Ovary (tissue), 9 donors: ENCODE measurements around the gene SRGAP3. TPM values are rescaled to one million over a fixed set of nuclear protein-coding genes. Genes with fewer than 3 reads are reported as not detected.

Experiments
- DNase-seq, 5 donors: peaks; one replicate each; pipeline ENCODE4 v3.0.0-alpha.2; 2019 to 2020
- H3K27ac ChIP-seq, 2 donors: fragments of 200-600 bp; one replicate each; pipeline versions ENCODE4 v1.5.1 to v1.8.0; 2019 to 2022
- H3K27me3 ChIP-seq: fragments of 200-600 bp; one replicate; pipeline ENCODE4 v1.8.0; 2022
- H3K36me3 ChIP-seq: fragments of 200-600 bp; sonication (generic); one replicate; pipeline ENCODE4 v1.5.1; 2019
- H3K4me1 ChIP-seq: one replicate; pipeline ENCODE4 v1.8.1; 2013; ENCODE audit warnings: mild to moderate bottlenecking, moderate library complexity; ENCODE audit not compliant: insufficient read depth
- H3K4me3 ChIP-seq: fragments of 200-600 bp; sonication (generic); one replicate; pipeline ENCODE4 v1.5.1; 2017
- H3K9me3 ChIP-seq, 2 donors: fragments of 200-600 bp in 1 of 2; sonication (generic) in 1 of 2; one replicate each; pipeline versions ENCODE4 v1.5.1 to v1.8.1; 2013 to 2019; ENCODE audit warnings: mild to moderate bottlenecking in 1 of 2, moderate library complexity in 1 of 2
- EP300 ChIP-seq: sonication (generic); formaldehyde crosslinking; IDR thresholded peaks from one replicate; pipeline ENCODE4 v1.6.1; 2017; ENCODE audit warnings: antibody characterized with exemption
- POLR2A ChIP-seq: fragments of 450-650 bp; IDR thresholded peaks from one replicate; pipeline ENCODE4 v1.6.1; 2017; ENCODE audit warnings: antibody characterized with exemption, mild to moderate bottlenecking, moderate library complexity
- WGBS, 3 donors: extraction: QIAGEN DNeasy Blood & Tissue Kit in 1 of 3; methylation state at CpG; one replicate each; pipeline versions ENCODE4 v1.1.5 to v1.1.7; 2013 to 2017; 5-methylcytosine and 5-hydroxymethylcytosine counted together
- intact Hi-C, 4 donors: fragments of 100-400 bp; cut with DNase I; formaldehyde crosslinking; loops; one replicate each; pipeline versions ENCODE4 v1.11.0 to v1.15.1; 2022 to 2023
- polyA plus RNA-seq, 2 donors: library from polyadenylated mRNA; stranded (reverse); fragments of 200-250 nt in 1 of 2; fragments of 350-450 nt in 1 of 2; fragmentation: Illumina TruSeq in 1 of 2; extraction: RNeasy Lipid Tissue Mini Kit (QIAGEN cat#74804) in 1 of 2; gene quantifications; one replicate each; pipeline ENCODE4 v1.2.3, GENCODE V29; 2013 to 2014
- total RNA-seq, 7 donors: library from RNA; depleted of rRNA in 2 of 7; stranded (reverse); fragments of >200 nt in 2 of 7; fragmentation: NEBNext Ultra II Directional in 3 of 7; extraction: Animal tissue kit (Norgen Biotek cat#: 25700) in 3 of 7; gene quantifications; one replicate each; pipeline versions ENCODE4 v1.1.0 to v1.2.4, GENCODE V29; 2016 to 2023
- TF ChIP-seq, protein P1 (sequence below), 3 donors: fragments of 450-650 bp in 2 of 3; fragments of 200-600 bp in 1 of 3; IDR thresholded peaks; one replicate each; pipeline versions ENCODE4 v1.5.1 to v1.8.0; 2016 to 2022; ENCODE audit warnings: antibody characterized with exemption in 3 of 3, mild to moderate bottlenecking in 1 of 3
- donor health status: DM: no; HTN: no; CAD: no; lungs with moderate emphysema.
- donor health status: DM: no; HTN: no; CAD: no.
- donor health status: Bipolar disorder and iron deficiency.
- donor health status: DM: yes; HTN: yes; CAD: no.
- donor health status: DM: no; HTN: no; CAD: no.
- donor health status: DM: yes; HTN: yes; CAD: no.

The SRGAP3 gene
- total and polyA plus RNA-seq, 9 donors: 2.1 to 36.8 (median 13.1) TPM

DNA sequence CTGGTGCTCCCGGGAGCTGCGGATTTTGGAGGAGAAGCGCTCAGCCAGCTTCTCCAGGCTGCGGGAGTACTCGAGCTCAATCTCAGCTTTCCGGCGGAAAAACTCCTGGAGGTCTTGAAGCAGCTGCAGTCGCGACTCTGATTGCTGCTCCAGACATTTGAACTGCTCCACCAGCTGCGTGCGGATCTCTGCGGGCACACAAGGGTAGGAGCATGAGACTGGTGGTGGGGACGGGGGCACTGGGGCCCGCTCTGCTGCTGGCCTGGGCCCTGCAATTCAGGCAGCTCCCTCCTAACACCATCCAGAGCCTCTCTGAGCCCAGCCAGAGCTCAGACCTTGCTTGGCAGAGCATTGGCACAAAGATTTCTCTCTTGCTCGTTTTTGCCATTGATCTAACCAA, 124.7 kb downstream of the SRGAP3 start:
- H3K27ac ChIP-seq: no peak overlapping the region
- H3K9me3 ChIP-seq: no peaks in the 10 kb centered on the region
- H3K27me3 ChIP-seq: no peaks in the 10 kb centered on the region
- TF ChIP-seq, protein P1, sequence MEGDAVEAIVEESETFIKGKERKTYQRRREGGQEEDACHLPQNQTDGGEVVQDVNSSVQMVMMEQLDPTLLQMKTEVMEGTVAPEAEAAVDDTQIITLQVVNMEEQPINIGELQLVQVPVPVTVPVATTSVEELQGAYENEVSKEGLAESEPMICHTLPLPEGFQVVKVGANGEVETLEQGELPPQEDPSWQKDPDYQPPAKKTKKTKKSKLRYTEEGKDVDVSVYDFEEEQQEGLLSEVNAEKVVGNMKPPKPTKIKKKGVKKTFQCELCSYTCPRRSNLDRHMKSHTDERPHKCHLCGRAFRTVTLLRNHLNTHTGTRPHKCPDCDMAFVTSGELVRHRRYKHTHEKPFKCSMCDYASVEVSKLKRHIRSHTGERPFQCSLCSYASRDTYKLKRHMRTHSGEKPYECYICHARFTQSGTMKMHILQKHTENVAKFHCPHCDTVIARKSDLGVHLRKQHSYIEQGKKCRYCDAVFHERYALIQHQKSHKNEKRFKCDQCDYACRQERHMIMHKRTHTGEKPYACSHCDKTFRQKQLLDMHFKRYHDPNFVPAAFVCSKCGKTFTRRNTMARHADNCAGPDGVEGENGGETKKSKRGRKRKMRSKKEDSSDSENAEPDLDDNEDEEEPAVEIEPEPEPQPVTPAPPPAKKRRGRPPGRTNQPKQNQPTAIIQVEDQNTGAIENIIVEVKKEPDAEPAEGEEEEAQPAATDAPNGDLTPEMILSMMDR (IDR thresholded peaks at IDR 0.05): no peak
- TF ChIP-seq POLR2A: no peak
- TF ChIP-seq EP300: no peak
- no peaks in the 10 kb centered on the region for H3K4me1 ChIP-seq
- WGBS, 3 donors: 87 to 92% (median 88%) methylated on average over 11 to 15 of the region's 15 CpGs
- intact Hi-C loops: no loop called here
- no peak overlapping the region for H3K4me3 ChIP-seq
- no peak for DNase-seq
- no peaks in the 10 kb centered on the region for H3K36me3 ChIP-seq

DNA sequence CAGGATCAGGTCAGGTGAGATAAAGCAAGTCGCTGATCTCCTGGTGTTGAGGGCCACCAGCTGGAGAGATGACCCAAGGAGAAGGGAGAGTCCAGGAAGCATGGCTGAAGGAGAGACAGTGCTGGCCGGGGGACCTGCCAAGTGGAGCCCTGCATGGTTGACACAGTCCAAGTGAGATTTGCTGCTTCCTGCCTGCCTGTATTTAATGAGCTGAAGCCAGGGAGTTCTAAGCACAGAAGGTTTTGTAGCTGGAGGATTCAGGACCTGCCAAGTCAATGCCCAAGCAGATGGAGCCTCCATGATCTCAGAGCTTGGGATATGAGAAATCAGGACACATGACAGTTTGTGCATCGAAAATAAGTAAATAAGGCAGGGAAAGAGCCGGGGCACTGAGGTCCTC, 125.6 kb downstream of the SRGAP3 start:
- no peaks in the 10 kb centered on the region for H3K9me3 ChIP-seq
- no peaks in the 10 kb centered on the region for H3K36me3 ChIP-seq
- no peak overlapping the region for H3K27ac ChIP-seq
- WGBS, 3 donors: 75 to 79% (median 78%) methylated on average over 4 of the region's 4 CpGs
- H3K27me3 ChIP-seq: no peaks in the 10 kb centered on the region
- TF ChIP-seq POLR2A (no peak), EP300 (no peak)
- TF ChIP-seq, protein P1 (IDR thresholded peaks at IDR 0.05): no peak
- H3K4me1 ChIP-seq: no peaks in the 10 kb centered on the region
- DNase-seq: no peak
- no peak overlapping the region for H3K4me3 ChIP-seq
- intact Hi-C loops: no loop called here

- TF ChIP-seq EP300 (no peak), POLR2A (no peak)
- TF ChIP-seq, protein P1 (IDR thresholded peaks at IDR 0.05): no peak
- Histone ChIP-seq H3K27me3 (no peaks in the 10 kb centered on the region), H3K36me3 (no peaks in the 10 kb centered on the region), H3K9me3 (no peaks in the 10 kb centered on the region), H3K4me1 (no peaks in the 10 kb centered on the region), H3K27ac (no peak overlapping the region), H3K4me3 (no peak overlapping the region)
- no peak for DNase-seq
- intact Hi-C loops: no loop called here
- 66 to 78% (median 69%) methylated on average over 7 of the region's 7 CpGs for WGBS, 3 donors
Observed at GRCh38 chr3:9122732-9123364, 126.6 kb downstream of the SRGAP3 start.

DNA sequence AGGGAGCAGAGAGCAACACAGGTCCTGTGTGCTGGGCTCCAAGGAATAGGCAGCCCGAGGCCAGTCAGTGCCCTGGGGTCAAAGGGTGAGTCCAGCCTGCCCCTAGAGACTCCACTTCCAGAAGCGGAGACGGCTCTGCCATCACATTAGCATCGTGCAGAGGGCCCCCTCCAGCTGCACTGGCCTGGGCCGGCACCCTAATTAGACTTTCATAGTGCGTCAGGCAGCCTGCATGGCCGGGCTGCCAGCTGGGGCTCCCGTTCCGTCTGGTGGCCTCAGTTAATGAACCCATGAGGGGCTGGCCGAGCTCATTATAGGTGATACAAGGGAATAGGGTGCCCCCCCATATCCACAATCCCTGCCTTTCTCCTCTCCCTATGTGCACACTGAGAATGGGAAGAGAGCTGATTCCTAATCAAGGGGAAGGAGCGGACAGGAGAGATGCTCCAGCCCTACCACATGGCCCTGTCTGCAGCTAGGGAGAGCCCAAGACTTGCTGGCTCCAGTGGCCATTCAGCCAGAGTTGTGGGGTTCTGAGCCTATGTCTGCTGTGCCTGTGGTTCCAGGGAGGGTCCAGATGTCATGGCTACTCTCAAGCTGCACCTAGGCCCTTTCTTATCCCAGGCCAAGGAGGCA, 128.0 kb downstream of the SRGAP3 start:
- Histone ChIP-seq H3K36me3 (no peaks in the 10 kb centered on the region), H3K27me3 (no peaks in the 10 kb centered on the region), H3K9me3 (no peaks in the 10 kb centered on the region), H3K4me3 (no peak overlapping the region), H3K27ac (no peak overlapping the region), H3K4me1 (no peaks in the 10 kb centered on the region)
- 66 to 88% (median 70%) methylated on average over 11 of the region's 11 CpGs for WGBS, 3 donors
- DNase-seq: no peak
- no peak for TF ChIP-seq EP300
- TF ChIP-seq POLR2A: no peak
- TF ChIP-seq, protein P1 (IDR thresholded peaks at IDR 0.05): no peak
- intact Hi-C loops: no loop called here
